ENCODE results near the gene RHOBTB3. TPM values are rescaled to one million over a fixed set of nuclear protein-coding genes. Genes with fewer than 3 reads are reported as not detected.

Gene RHOBTB3
- total and polyA plus RNA-seq, 2 donors (not counting 3 experiments of a cell fraction or from before 2014, with no cell fraction given): 44.1 to 52.1 TPM

DNA sequence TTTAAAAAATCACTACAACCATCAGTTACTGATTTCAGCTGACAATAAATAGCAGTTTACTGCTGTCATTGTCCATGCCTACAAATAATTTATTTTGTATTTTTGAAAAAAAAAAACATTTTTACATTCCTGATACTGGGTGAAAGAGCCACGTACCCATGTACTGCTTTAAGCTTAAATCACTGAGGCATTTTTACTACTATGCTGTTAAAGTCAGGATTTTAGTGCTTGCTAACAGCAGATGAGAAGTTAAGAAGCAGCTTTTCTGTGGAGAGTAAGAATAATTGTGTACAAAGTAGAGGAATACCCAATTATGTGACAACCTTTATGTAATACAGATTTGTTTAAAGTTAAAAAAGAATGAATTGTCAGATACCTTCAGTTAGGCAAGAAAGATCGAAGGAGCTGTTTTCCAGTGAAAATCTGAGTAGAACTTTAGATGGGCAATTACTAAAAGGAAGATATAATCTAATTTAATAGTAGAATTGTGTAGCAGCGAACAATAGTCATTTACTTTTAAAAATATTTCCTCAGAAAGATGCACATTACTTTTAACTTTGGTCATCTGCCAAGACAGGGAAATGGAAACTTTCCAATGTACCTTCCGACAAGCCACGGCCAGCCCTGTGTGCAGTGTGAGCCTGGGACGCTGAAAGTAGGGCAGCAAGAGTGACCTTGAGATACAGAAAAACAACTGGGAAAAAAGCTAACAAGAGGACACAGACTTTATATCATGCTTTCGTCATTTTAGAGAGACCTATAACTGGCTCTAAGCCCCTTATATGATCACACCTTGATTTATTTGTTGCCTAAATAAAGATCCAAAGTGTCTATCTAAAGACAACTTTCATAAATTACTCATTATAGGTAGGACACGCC lies 39.9 kb downstream of the RHOBTB3 start:
- Histone ChIP-seq H3K9me1 (replicated peaks; ENCODE audit: control insufficient read depth, extremely low read depth, insufficient read depth, low read length) (no peaks in the 10 kb centered on the region), H3K4me2 (ENCODE audit: insufficient read depth, low read length) (no peak overlapping the region), H3K27ac (ENCODE audit: insufficient read depth, low read depth, low read length) (no peak overlapping the region), H4K20me1 (replicated peaks; ENCODE audit: control insufficient read depth, extremely low read depth, insufficient read depth, low read length) (no peaks in the 10 kb centered on the region), H3K4me1 (ENCODE audit: control insufficient read depth, extremely low read depth, insufficient read depth, low read length) (peaks cover 20% of the 10 kb centered on the region), H3K9ac (replicated peaks; ENCODE audit: extremely low read depth, insufficient read depth, low read length) (no peak overlapping the region), H3K36me3 (ENCODE audit: control insufficient read depth in 2 of 2, extremely low read depth in 1 of 2, insufficient read depth in 2 of 2, low read length in 2 of 2) (peaks cover 0 to 7% of the 10 kb centered on the region in 2 experiments), H3K27me3 (ENCODE audit: control insufficient read depth in 2 of 2, insufficient read depth in 2 of 2, low read length in 2 of 2) (no peaks in the 10 kb centered on the region), H3K4me3 (replicated peaks in 1 of 3; ENCODE audit: insufficient read depth in 1 of 3, low read depth in 1 of 3, low read length in 3 of 3) (no peak overlapping the region), H3K79me2 (ENCODE audit: control insufficient read depth, insufficient read depth, low read length) (no peaks in the 10 kb centered on the region), H3K9me3 (replicated peaks; ENCODE audit: control insufficient read depth, insufficient read depth, low read length) (no peaks in the 10 kb centered on the region), H2AFZ (ENCODE audit: low read depth, low read length) (no peak overlapping the region)
- DNase-seq (ENCODE audit: low read depth, low spot score): peak; percentile 90
- no peak for FAIRE-seq
- TF ChIP-seq, protein P1, sequence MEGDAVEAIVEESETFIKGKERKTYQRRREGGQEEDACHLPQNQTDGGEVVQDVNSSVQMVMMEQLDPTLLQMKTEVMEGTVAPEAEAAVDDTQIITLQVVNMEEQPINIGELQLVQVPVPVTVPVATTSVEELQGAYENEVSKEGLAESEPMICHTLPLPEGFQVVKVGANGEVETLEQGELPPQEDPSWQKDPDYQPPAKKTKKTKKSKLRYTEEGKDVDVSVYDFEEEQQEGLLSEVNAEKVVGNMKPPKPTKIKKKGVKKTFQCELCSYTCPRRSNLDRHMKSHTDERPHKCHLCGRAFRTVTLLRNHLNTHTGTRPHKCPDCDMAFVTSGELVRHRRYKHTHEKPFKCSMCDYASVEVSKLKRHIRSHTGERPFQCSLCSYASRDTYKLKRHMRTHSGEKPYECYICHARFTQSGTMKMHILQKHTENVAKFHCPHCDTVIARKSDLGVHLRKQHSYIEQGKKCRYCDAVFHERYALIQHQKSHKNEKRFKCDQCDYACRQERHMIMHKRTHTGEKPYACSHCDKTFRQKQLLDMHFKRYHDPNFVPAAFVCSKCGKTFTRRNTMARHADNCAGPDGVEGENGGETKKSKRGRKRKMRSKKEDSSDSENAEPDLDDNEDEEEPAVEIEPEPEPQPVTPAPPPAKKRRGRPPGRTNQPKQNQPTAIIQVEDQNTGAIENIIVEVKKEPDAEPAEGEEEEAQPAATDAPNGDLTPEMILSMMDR (IDR thresholded peaks at IDR 0.05; ENCODE audit: extremely low read depth in 1 of 2, insufficient read depth in 1 of 2, low read depth in 1 of 2, low read length in 2 of 2): no peak
- TF ChIP-seq POLR2AphosphoS5 (IDR thresholded peaks at IDR 0.05; ENCODE audit: insufficient read depth, low read depth, low read length) (no peak), FOS (IDR thresholded peaks at IDR 0.05; ENCODE audit: borderline replicate concordance, insufficient read depth, low read length) (no peak), JUN (IDR thresholded peaks at IDR 0.05; ENCODE audit: borderline replicate concordance, insufficient read depth, insufficient read length, low read depth) (no peak), POLR2A (IDR thresholded peaks at IDR 0.05; ENCODE audit: low read depth, low read length) (no peak), MAX (IDR thresholded peaks at IDR 0.05; ENCODE audit: insufficient read depth, insufficient read length) (no peak), MYC (IDR thresholded peaks at IDR 0.05; ENCODE audit: low read depth, low read length) (no peak)
- BruUV-seq (replicated peaks): no TSS peak
- intact Hi-C loops (cut with micrococcal nuclease) (no loop called here), dilution Hi-C loops (cut with MboI; ENCODE audit: extremely low pct_ligation_motif_present, low sequenced_read_pairs) (no loop called here)
- ChIA-PET CTCF (interaction anchor here (0.6 to 6.2 kb wide), 9 partner anchors 9 to 124 kb away, joined by 3 to 62 read pairs (median 4); partner anchors contain the start of genes RFESD and RHOBTB3), POLR2A (no interaction called here)

All from endothelial cell of umbilical vein (primary cell).